GM12873 (cell line): Measurements from ENCODE around the gene KLHDC3.

Source experiments
- CTCF ChIP-seq: IDR thresholded peaks from 2 replicates; pipeline ENCODE4 v1.5.1; 2012; ENCODE audit warnings: low read depth, mild to moderate bottlenecking, moderate library complexity, low read length, control low read depth; ENCODE audit not compliant: insufficient read depth; ENCODE audit errors: missing control alignments

The KLHDC3 gene

DNA sequence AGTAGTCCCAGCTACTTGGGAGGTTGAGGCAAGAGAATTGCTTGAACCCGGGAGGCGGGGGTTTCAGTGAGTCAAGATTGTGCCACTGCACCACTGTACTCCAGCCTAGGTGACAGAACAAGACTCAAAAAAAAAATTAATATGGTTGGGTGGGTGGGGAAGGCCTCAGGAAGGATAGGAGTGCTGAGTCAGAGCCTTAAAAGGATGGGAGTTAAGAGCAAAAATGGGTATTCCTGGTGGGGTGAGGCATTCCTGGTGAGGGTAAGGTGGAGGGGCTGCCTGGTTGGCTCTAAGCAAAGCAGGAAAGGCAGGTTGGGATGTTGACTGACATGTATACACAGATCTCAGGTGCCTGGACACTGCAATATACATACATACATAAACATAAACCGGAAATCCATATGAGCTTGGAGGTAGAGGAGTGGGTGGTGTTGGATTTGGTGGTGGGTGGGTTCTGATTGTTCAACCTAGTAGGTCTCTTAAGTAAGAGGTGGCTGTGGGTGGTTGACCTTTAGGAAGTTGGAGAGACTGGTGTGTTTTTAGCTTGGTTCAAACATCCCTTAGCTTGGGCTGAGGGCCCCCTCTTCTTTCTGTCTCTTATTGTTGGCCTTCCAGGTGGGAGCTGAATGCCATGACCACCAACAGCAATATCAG lies 6.1 kb downstream of the KLHDC3 start:
- no peak for TF ChIP-seq CTCF

GRCh38 chr6:43020847-43021246 lies 6.8 kb downstream of the KLHDC3 start:
- no peak for TF ChIP-seq CTCF

DNA sequence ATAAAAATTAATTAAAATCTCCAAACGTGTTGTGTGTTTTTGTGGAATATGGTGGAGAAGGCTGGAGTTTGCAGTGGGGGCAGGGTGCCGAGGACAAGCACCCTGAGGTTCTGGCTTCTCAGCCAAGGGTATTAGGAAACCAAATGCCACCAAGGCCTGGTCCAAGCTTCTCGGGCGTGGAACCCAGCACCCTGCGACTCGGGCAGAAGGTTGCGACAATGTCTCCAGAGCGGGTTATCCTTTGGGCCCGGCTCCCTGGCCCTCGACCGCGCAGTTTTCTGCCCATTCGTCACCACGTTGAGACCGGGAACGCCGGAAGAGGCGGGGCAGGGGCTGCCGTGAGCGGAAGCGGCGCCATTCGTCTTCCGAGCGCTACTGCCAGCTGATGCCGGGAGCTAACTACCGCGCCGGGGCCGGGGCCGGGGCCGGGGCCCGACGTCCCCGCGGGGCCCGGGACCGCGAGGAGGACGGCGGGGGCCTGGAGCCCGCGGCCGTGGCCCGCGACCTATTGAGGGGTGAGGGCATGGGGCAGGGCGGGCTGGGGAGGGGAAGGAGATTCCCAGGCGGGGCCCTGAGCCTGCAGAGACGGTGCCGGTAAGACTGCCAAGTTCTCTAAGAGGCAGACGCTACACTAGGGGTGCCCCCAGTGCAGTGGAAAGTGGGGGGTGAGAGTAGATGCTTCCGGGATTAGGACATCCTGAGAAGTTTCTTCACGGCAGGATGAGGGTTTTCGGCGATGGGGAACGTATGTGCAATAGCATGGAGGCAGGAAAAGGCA lies 7.4 kb downstream of the KLHDC3 start, which contains the start of gene RRP36:
Gene RRP36 (plus strand): TSS at position 354 of the 778 bp plus-strand sequence. CDS start 32 bp downstream, at position 386.
- TF ChIP-seq CTCF: no peak

- TF ChIP-seq CTCF: no peak
Observed at GRCh38 chr6:43024436-43024835, 10.4 kb downstream of the KLHDC3 start.

DNA sequence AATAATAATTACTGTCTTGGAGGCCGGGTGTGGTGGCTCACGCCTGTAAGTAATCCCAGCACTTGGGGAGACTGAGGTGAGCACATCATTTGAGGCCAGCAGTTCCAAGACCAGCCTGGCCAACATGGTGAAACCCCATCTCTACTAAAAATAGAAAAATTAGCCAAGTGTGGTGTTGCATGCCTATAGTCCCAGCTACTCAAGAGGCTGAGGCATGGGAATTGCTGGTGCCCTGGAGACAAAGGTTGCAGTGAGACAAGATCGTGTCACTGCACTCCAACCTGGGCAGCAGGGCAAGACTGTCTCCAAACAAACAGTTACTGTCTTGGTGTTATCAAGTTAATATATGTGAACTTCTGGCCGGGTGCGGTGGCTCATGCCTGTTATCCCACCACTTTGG lies 12.3 kb downstream of the KLHDC3 start:
- no peak for TF ChIP-seq CTCF

GRCh38 chr6:43029120-43029519 lies 15.1 kb downstream of the KLHDC3 start:
- TF ChIP-seq CTCF: no peak

DNA sequence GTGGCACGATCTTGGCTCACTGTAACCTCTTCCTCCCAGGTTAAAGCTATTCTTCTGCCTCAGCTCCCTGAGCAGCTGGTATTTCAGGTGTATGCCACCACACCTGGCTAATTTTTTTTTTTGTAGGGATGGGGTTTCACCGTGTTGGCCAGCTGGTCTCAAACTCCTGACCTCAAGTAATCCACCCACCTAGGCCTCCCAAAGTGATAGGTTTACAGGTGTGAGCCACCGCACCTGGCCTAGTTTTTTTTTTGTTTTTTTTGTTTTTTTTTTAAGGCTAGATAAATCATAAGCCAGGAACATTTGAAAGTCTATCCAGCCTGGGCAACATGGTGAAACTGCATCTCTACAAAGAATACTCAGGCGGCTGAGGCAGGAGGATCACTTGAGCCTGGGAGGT lies 18.3 kb downstream of the KLHDC3 start:
- no peak for TF ChIP-seq CTCF
